ENCODE measurements around the gene PTRH1. TPM values are rescaled to one million over a fixed set of nuclear protein-coding genes. Genes with fewer than 3 reads are reported as not detected.

PTRH1 gene
- total RNA-seq, 1 donor from 2014 or later, result 13.9 TPM

DNA sequence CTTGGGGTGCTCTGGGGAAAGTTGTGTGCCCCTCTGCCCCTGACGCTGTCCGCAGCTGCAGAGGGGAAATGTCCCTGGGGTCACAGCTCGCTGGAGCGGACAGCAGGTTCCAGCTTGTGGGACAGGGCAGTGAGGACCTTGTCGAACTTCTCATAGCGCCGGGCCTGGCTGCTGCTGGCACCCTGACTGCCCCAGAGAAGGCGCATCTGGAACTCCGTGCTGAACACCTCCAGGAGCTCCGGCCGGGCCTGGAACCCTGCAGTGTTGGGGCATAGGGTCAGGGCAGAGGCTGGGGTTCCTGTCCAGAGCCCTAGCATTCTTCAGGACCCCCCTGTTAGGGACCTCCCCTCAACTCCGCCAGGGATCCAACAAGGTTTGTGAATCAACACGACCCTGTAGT lies 23.2 kb upstream of the PTRH1 start:
- TF ChIP-seq, protein P1, sequence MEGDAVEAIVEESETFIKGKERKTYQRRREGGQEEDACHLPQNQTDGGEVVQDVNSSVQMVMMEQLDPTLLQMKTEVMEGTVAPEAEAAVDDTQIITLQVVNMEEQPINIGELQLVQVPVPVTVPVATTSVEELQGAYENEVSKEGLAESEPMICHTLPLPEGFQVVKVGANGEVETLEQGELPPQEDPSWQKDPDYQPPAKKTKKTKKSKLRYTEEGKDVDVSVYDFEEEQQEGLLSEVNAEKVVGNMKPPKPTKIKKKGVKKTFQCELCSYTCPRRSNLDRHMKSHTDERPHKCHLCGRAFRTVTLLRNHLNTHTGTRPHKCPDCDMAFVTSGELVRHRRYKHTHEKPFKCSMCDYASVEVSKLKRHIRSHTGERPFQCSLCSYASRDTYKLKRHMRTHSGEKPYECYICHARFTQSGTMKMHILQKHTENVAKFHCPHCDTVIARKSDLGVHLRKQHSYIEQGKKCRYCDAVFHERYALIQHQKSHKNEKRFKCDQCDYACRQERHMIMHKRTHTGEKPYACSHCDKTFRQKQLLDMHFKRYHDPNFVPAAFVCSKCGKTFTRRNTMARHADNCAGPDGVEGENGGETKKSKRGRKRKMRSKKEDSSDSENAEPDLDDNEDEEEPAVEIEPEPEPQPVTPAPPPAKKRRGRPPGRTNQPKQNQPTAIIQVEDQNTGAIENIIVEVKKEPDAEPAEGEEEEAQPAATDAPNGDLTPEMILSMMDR (IDR thresholded peaks at IDR 0.05; ENCODE audit: borderline replicate concordance), result no peak

DNA sequence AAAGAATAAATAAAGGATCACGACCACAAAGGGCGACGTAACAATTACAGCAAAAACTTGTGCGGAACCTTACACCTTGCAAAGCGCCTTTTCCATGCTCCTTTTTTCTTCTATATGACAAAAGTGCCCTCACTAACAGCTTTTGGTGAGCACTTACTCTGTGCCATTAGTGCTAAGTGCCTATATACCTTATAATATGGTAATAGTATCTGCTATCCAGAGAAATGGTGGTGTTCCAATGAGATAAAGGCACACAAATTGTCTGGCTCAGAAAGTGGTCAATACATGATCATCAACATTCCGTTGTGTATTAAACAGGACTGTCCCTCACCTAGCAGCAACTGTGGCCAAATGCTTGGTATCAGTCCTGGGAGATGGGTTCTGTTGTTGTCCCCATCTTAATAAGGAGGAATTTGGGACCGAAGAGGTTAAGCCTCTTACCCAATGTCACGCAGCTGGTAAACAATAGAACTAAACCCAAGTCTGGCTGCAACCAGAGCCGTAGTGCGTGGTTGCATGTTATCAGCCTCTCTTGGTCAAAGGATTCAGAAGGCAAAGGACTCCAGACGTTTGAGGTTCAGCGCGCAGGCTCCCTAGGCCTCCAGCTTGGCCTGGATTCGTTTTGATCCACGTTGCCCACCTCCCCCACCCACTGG lies 20.2 kb upstream of the PTRH1 start:
- TF ChIP-seq, protein P1 (IDR thresholded peaks at IDR 0.05; ENCODE audit: borderline replicate concordance), result no peak
- H3K4me3 ChIP-seq, result peak overlapping the region; percentile 94
- DNase-seq, result no peak
- H3K9me3 ChIP-seq (replicated peaks), result no peaks in the 10 kb centered on the region
- peaks cover 39% of the 10 kb centered on the region for H3K4me1 ChIP-seq
- H3K27ac ChIP-seq (replicated peaks), result peak overlapping the region; percentile 98
- no peaks in the 10 kb centered on the region for H3K27me3 ChIP-seq (ENCODE audit: low read depth)
- peaks cover 45% of the 10 kb centered on the region for H3K36me3 ChIP-seq
- intact Hi-C loops (cut with micrococcal nuclease), result loop anchor here (5.0 kb wide), 1 partner anchor 47 kb away; no protein-coding TSS in a partner anchor

More for the DNA sequence above, 23.2 kb upstream of the PTRH1 start:
- Histone ChIP-seq H3K9me3 (replicated peaks) (no peaks in the 10 kb centered on the region), H3K4me3 (no peak overlapping the region), H3K4me1 (peaks cover 67% of the 10 kb centered on the region), H3K27me3 (ENCODE audit: low read depth) (no peaks in the 10 kb centered on the region), H3K27ac (replicated peaks) (no peak overlapping the region), H3K36me3 (peaks cover 45% of the 10 kb centered on the region)
- intact Hi-C loops (cut with micrococcal nuclease), result loop anchor here (5.0 kb wide), 1 partner anchor 44 kb away; no protein-coding TSS in a partner anchor
- no peak for DNase-seq

GRCh38 chr9:127734747-127735529 lies 19.5 kb upstream of the PTRH1 start, which contains the start of gene TOR2A:
TOR2A (minus strand) TSS chr9:127735294; CDS start chr9:127735270, 24 bp downstream.
- peak within 1 kb of the TSS; percentile 98 for H3K27ac ChIP-seq (replicated peaks)
- intact Hi-C loops (cut with micrococcal nuclease), result loop anchor here (5.0 kb wide), 2 partner anchors 47 to 143 kb away; no protein-coding TSS in a partner anchor
- H3K9me3 ChIP-seq (replicated peaks), result no peaks in the 10 kb centered on the region
- TF ChIP-seq, protein P1 (IDR thresholded peaks at IDR 0.05; ENCODE audit: borderline replicate concordance), result peak; percentile 89
- H3K4me1 ChIP-seq, result peaks cover 32% of the 10 kb centered on the region
- H3K27me3 ChIP-seq (ENCODE audit: low read depth), result no peaks in the 10 kb centered on the region
- peak within 1 kb of the TSS; percentile 94 for H3K4me3 ChIP-seq
- peak; percentile 98 for DNase-seq
- H3K36me3 ChIP-seq, result peaks cover 42% of the 10 kb centered on the region

- H3K4me1 ChIP-seq, result peaks cover 27% of the 10 kb centered on the region
- no peaks in the 10 kb centered on the region for H3K9me3 ChIP-seq (replicated peaks)
- H3K27me3 ChIP-seq (ENCODE audit: low read depth), result no peaks in the 10 kb centered on the region
- peak overlapping the region; percentile 98 for H3K27ac ChIP-seq (replicated peaks)
- DNase-seq, result no peak
- peak overlapping the region; percentile 94 for H3K4me3 ChIP-seq
- peaks cover 36% of the 10 kb centered on the region for H3K36me3 ChIP-seq
- intact Hi-C loops (cut with micrococcal nuclease), result loop anchor here (5.0 kb wide), 1 partner anchor 142 kb away; no protein-coding TSS in a partner anchor
- TF ChIP-seq, protein P1 (IDR thresholded peaks at IDR 0.05; ENCODE audit: borderline replicate concordance), result no peak
These were observed 18.8 kb upstream of the PTRH1 start for GRCh38 chr9:127734247-127734746.

GRCh38 chr9:127733614-127734013 lies 18.2 kb upstream of the PTRH1 start:
- Histone ChIP-seq H3K36me3 (peaks cover 31% of the 10 kb centered on the region), H3K4me3 (no peak overlapping the region), H3K27me3 (ENCODE audit: low read depth) (no peaks in the 10 kb centered on the region), H3K4me1 (peaks cover 27% of the 10 kb centered on the region), H3K27ac (replicated peaks) (no peak overlapping the region), H3K9me3 (replicated peaks) (no peaks in the 10 kb centered on the region)
- no peak for DNase-seq
- intact Hi-C loops (cut with micrococcal nuclease), result loop anchor here (5.0 kb wide), 1 partner anchor 141 kb away; no protein-coding TSS in a partner anchor
- TF ChIP-seq, protein P1 (IDR thresholded peaks at IDR 0.05; ENCODE audit: borderline replicate concordance), result no peak

Data from left ventricle myocardium inferior (tissue), 1 donor.